ENCODE results near the gene RASEF.

- TF ChIP-seq NFRKB (IDR thresholded peaks at IDR 0.05) (no peak), ELF4 (IDR thresholded peaks at IDR 0.05) (no peak), SUZ12 (IDR thresholded peaks at IDR 0.05) (no peak), LEF1 (IDR thresholded peaks at IDR 0.05; ENCODE audit: borderline replicate concordance) (no peak), BHLHE40 (IDR thresholded peaks at IDR 0.05; ENCODE audit: borderline replicate concordance) (no peak), FOXA1 (IDR thresholded peaks at IDR 0.05) (no peak)
Measured at GRCh38 chr9:82969291-82969690, 93.7 kb downstream of the RASEF start.

All from HEK293T (cell line).